Hepatocyte (in vitro differentiated cells): ENCODE results near the gene ARL17B.
"Not testable (repeated sequence)": the region's sequence is repeated elsewhere in the genome, so short reads cannot be mapped to it uniquely, and the experiment has no call there.

Experiments used
- EZH2 ChIP-seq: fragments of 200-600 bp; sonication (generic); IDR thresholded peaks from 2 replicates; pipeline ENCODE4 v1.6.1; 2016; ENCODE audit warnings: antibody characterized with exemption, mild to moderate bottlenecking, borderline replicate concordance
- EZH2phosphoT487 ChIP-seq: fragments of 200-600 bp; sonication (generic); IDR thresholded peaks from one replicate; pipeline ENCODE4 v1.6.1; 2018; ENCODE audit warnings: antibody characterized with exemption, mild to moderate bottlenecking, low read depth, moderate library complexity; ENCODE audit not compliant: unreplicated experiment, severe bottlenecking
- TF ChIP-seq, protein P1 (sequence below): fragments of 200-600 bp; sonication (generic); IDR thresholded peaks from 2 replicates; pipeline ENCODE4 v1.5.1; 2016; ENCODE audit warnings: antibody characterized with exemption, mild to moderate bottlenecking; ENCODE audit not compliant: poor library complexity

DNA sequence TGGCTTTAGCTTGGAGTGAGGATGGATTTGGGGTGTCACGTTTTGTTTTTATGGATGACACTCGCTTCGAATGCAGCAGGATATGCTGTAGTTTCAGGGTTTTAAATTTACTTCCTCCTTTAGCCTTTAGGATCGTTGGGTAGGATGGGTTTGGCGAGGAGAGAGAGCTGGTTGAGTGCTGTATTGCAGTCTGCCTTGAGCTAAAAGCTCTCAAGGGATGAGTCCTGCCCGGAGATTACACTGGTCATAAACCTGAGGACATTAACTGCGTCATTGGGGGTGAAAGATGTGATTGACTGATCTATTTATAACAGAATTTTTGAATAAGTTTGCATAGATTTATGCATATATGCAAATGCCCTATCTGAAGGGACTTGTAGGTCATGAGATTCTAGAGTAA is 11.9 kb upstream of the ARL17B start:
- TF ChIP-seq EZH2, EZH2phosphoT487: not testable (repeated sequence)
- TF ChIP-seq, protein P1, sequence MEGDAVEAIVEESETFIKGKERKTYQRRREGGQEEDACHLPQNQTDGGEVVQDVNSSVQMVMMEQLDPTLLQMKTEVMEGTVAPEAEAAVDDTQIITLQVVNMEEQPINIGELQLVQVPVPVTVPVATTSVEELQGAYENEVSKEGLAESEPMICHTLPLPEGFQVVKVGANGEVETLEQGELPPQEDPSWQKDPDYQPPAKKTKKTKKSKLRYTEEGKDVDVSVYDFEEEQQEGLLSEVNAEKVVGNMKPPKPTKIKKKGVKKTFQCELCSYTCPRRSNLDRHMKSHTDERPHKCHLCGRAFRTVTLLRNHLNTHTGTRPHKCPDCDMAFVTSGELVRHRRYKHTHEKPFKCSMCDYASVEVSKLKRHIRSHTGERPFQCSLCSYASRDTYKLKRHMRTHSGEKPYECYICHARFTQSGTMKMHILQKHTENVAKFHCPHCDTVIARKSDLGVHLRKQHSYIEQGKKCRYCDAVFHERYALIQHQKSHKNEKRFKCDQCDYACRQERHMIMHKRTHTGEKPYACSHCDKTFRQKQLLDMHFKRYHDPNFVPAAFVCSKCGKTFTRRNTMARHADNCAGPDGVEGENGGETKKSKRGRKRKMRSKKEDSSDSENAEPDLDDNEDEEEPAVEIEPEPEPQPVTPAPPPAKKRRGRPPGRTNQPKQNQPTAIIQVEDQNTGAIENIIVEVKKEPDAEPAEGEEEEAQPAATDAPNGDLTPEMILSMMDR = not testable (repeated sequence)
